HG02884 (cell line): ENCODE results near the gene FCGR2B.
"Not testable (repeated sequence)": the region's sequence is repeated elsewhere in the genome, so short reads cannot be mapped to it uniquely, and the experiment has no call there.

Experiments used
- ATAC-seq: cut with Tn5 transposase; IDR thresholded peaks from one replicate; pipeline ENCODE4 v1.9.1; 2021; ENCODE audit warnings: mild to moderate bottlenecking, moderate library complexity; ENCODE audit not compliant: unreplicated experiment

FCGR2B gene

DNA sequence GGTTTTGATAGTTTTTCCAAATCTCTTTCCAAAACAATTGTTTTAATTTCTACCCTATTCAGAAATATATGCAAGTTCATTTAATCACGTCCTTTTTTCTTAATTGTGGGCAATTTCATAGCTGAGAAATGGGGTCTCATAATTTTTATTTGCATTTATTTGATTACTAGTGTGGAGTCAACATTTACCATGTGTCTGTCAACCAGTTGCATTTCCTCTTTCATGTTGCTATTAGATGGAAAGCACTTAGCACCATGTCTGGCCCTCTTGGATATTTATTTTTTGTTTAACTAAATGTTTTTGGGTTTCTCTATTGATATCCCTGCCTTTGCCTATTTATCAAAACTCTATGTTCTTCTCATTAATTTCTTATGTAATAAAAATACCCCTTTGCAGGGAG lies 18.1 kb upstream of the FCGR2B start:
- not testable (repeated sequence) for ATAC-seq

DNA sequence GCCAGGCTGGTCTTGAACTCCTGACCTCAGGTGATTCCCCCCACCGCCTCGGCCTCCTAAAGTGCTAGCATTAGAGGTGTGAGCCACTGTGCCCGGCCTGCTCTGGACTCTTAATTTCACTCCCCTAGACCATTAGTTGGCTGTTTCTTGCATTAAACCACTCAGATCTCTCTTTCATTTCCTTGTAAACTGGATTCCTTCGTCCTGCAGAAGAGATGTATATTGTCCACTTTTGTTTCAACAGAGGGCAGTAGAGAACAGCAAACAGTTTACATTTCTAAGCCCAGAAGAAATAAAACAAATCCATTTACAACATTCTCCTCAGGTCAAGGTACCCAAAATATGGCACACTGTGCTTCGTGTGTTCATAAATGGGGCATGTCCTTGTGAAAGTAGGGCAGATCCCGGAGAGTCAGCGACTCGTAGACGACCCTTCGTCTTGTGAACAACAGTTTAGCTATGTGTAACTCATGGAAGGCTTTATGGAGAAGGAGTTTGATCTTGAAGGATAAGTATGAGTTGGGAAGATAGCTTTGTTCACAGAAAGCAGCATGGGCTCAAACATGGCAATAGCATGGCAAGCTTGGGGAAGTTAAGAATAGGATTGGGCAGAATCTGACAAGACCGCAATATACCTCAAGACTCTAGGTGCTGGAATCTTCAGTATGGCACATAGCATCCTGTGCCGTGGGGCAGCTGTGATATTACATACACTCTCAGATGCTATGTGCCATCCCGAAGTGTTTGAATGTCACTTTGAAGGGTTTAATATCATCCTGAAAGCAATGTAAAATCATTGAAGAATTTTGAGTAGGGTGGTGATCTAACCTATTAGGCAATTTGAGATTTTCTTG lies 15.2 kb upstream of the FCGR2B start:
- not testable (repeated sequence) for ATAC-seq

- not testable (repeated sequence) for ATAC-seq
Observed at GRCh38 chr1:161653541-161653940, 9.4 kb upstream of the FCGR2B start.

- ATAC-seq: not testable (repeated sequence)
Observed at GRCh38 chr1:161653971-161654370, 9.0 kb upstream of the FCGR2B start.

- ATAC-seq: not testable (repeated sequence)
Observed at GRCh38 chr1:161658524-161658923, 4.4 kb upstream of the FCGR2B start.

GRCh38 chr1:161661660-161662311 lies 1.2 kb upstream of the FCGR2B start:
- not testable (repeated sequence) for ATAC-seq

DNA sequence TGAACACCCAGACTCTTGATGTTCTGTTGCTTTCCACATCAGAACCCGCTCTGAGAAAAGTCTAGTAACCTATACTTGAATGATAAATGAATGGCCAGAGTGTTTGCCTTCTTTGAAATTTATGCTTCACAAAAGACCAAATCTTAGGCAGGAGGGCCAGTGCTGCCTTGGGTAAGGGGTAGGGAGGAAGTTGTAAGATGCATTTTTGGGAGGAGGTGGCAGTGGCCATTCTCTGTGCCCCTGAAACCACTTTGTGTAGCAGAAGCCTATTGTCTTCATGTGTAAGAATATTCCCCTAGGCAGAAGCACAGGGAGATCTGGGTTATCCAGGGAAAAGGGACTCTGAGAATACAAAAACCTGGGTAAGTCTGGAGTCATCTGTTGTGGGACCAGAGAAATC lies 626 bp downstream of the FCGR2B start:
- not testable (repeated sequence) for ATAC-seq

DNA sequence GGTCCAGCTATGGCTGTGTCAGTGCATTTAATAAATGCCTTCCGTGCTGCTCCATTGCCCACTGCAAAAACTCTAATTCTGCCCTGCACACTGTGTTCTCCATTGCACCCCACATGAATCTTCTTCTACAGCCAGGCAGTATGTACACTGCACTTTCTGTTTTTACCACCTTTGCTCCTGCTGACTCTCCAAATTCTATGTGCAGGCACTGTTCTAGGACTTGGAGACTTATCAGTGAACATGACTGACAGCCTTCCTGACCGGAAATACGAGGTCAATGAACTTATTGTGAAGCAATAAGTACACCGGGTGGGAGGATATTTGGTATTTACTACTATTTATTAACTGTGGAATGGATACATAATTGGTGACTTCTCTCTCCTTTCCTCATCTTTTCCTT lies 1.7 kb downstream of the FCGR2B start:
- ATAC-seq: not testable (repeated sequence)

GRCh38 chr1:161671045-161672020 lies 8.4 kb downstream of the FCGR2B start:
- not testable (repeated sequence) for ATAC-seq

GRCh38 chr1:161673437-161673836 lies 10.5 kb downstream of the FCGR2B start:
- ATAC-seq: not testable (repeated sequence)

DNA sequence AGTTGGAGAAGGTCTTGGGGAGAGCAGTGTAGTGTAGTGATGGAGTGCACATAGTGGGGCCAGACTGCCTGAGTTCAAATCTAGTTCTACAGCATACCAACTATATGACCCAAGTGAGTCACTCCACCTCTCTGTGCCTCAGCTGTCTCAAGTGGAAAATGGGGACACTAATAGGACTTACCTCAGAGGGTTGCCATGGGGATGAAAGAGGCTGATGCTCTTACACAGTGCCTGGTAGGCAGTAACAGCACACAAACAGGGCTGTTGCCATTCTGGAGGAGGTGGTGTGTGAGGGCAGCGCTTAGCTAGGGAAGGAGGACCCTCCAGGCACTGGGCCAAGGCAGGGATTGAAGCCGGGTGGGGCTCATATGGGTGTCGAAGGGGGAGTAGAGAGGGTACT lies 11.5 kb downstream of the FCGR2B start:
- ATAC-seq: not testable (repeated sequence)

DNA sequence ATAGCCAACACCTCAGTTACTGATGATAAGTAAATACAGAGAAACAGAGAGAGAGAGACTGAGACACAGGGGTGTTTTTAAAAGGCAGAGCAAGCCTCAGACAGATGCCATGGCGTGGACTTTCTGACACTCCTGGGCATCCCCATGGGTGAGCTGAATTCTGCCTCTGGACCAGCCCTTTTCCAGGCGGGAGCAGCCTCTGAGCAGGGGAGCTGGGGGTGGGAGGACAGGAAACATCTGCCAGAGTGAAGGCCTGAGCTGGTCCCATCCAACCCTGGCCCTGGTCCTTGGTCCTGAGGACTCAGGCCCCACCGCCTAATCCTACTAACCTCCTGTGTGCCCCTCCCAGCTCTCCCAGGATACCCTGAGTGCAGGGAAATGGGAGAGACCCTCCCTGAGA lies 12.0 kb downstream of the FCGR2B start:
- not testable (repeated sequence) for ATAC-seq

DNA sequence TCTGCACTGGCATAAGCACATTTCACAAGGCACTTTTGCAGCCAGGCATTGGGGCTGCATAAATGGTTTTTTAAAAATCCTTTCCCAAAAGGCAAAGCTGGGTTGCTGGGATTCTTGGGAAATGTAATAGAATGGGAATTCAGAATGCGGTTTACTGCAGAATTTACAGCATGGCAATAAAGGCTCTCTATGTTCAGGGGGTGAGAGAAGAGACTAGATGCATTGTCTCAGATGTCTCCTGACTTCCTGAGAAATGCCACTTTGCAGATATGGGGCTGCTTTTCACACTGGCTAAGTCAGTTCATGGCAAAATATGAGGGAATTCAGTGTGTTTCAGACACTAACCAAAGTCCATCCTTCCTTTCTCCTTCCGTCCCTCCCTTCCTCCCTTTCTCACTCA lies 13.5 kb downstream of the FCGR2B start:
- ATAC-seq: no peak

DNA sequence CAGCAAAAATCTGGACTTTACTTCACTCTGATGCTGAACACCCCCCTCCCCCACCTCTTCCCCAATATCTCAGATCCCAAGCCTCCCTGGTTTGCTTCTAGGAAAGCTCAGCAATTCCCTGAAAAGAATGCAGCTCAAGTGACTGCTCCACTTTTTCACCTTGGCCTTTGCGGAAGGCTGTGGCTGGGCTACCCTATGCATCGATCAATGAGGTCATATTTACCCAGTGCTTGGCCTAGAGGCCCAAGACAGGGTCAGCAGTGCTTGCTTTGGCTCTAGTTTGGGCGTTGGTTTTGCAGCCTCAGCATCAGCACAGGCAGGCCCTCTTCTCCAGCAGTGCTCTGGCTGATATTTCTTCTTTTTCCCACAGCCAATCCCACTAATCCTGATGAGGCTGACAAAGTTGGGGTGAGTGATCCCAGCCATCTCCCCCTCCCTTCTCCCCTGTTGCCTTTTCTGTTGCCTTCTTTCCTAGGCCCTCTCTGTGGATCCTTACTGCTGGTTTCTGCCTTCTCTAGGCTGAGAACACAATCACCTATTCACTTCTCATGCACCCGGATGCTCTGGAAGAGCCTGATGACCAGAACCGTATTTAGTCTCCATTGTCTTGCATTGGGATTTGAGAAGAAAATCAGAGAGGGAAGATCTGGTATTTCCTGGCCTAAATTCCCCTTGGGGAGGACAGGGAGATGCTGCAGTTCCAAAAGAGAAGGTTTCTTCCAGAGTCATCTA lies 14.2 kb downstream of the FCGR2B start:
- ATAC-seq: no peak

DNA sequence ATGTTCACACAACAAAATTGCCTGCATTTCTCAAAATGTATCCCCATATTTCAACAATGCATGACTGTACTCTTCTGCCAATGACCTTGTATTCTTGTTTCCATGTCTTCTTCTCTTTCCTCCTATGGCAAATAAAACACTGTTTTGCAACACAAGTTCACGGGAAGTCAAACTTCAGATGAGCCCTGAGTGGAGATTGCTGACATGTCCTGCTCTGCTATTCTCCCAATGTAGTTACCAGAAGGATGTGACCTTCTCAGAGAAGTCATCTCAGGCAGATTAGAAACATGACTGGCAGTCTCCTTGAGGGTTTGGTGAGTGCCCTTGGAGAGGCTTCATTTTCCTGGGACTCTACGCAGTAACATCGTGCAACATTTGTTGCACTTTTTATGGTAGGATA lies 15.6 kb downstream of the FCGR2B start:
- no peak for ATAC-seq

DNA sequence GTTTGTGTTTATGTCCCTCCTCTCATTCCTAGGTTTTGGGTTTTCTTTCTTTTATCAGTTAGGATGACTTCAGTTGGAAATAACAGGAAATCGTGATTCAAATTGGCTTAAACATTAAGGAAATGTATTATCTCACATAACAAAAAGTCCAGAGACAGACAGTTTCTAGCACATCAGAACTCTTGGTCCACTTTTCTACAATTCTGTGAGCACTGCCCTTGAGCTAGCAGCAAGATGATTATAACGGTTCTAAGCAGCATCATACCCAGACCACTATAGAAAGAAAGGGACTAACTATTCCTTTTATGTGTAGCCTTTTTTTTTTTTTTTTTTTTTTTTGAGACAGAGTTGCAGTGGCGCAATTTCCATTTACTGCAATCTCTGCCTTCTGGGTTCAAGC lies 18.9 kb downstream of the FCGR2B start:
- ATAC-seq: no peak

- ATAC-seq: no peak
Observed at GRCh38 chr1:161688946-161689345, 26.0 kb downstream of the FCGR2B start.

DNA sequence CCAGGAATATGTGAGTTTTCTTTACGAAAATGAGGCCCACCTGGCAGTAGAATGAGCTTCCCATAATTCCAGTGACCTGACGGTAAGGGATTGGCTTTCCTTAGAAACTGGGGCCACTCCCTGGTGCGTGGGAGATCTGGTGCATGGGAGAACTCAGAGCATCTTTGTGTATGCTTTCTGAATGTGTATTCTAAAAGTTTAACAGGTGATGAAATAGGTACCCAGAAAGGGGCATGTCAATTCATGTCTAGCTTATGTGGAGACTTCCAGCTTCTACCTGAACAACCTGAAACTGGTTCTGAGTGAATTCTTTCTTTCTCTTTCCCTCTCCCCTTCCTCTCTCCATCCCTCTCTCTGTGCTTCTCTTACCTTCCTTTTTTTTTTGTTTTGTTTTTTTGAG lies 28.9 kb downstream of the FCGR2B start:
- ATAC-seq: no peak

DNA sequence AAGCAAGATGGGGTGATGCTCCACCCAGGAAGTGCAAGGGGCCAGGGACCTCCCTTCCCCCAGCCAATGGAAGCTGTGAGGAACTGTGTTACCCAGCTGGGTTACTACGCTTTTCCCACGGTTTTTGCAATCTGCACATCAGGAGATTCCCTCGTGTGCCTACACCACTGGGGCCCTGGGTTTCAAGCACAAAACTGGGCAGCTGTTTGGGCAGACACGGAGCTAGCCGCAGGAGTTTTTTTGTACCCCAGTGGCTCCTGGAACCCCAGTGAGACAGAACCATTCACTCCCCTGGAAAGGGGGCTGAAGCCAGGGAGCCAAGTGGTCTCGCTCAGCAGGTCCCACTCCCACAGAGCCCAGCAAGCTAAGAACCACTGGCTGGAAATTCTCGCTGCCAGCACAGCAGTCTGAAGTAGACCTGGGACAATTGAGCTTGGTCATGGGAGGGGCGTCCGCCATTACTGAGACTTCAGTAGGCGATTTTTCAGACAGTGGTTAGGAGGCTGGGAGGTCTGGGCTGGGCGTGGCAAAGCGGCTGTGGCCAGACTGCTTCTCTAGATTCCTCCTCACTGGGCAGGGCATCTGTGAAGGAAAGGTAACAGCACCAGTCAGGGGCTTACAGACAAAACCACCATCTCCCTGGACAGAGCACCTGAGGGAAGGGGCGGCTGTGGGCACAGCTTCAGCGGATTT lies 30.2 kb downstream of the FCGR2B start:
- ATAC-seq: not testable (repeated sequence)

DNA sequence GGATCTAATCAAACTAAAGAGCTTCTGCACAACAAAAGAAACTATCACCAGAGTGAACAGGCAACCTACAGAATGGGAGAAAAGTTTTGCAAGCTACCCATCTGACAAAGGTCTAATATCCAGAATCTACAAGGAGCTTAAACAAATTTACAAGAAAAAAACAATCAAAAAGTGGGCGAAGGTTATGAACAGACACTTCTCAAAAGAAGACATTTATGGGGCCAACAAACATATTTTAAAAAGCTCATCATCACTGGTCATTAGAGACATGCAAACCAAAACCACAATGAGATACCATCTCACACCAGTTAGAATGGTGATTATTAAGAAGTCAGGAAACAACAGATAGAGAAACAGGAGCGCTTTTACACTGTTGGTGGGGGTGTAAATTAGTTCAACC lies 35.4 kb downstream of the FCGR2B start:
- not testable (repeated sequence) for ATAC-seq
